Measurements from ENCODE around the gene SIM2. TPM values are rescaled to one million over a fixed set of nuclear protein-coding genes. Genes with fewer than 3 reads are reported as not detected.

The SIM2 gene
- total and polyA plus RNA-seq, 2 experiments from 2014 or later: 0.14 TPM; not detected in 1

DNA sequence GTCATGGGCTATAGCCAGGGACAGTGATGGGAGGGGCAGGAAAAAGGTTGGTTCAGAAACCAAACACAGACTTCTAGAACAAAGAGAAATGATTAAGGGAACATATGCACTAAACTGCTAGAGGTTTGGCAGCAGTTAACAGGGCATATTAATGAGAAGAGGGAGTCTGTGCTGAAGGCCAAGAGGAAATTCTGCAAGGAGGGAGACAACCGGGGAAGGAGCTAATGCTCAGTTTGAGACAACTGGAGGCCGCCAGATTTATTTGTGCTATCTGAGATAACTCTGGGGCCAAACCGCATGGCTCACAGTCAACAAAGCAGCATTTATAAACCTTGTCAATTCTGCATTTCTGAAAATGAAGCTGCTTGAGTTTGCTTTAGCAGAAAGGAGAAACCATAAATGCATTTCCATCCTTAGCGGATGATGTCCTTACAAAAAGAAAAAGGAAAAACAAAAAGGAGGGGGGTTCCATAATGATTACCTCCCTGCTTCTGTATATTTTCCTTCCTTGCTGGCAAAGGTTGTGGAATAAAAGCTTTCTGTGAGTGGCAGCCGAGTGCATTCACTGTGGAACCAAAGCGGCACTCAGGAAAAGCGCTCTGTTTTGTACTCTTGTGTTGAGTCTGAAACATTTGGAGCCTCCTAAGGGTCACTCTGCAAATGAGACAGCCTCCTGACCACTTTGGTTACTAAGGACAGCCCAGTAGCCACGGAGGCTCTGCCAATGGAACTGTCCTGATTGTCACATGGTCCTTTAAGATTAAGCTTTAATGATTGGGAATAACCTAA is 70.3 kb downstream of the SIM2 start:
- Histone ChIP-seq H4K20me1 (ENCODE audit: insufficient read depth) (no peaks in the 10 kb centered on the region), H2AFZ (no peak overlapping the region)
- no peak for TF ChIP-seq EZH2phosphoT487 (IDR thresholded peaks at IDR 0.05; ENCODE audit: insufficient read depth, low read depth)
- TF ChIP-seq EZH2 (IDR thresholded peaks at IDR 0.05; ENCODE audit: insufficient read depth, poor library complexity, severe bottlenecking): no peak

GRCh38 chr21:36773117-36773516 is 74.2 kb downstream of the SIM2 start:
- no peak for TF ChIP-seq EZH2phosphoT487 (IDR thresholded peaks at IDR 0.05; ENCODE audit: insufficient read depth, low read depth)
- TF ChIP-seq EZH2 (IDR thresholded peaks at IDR 0.05; ENCODE audit: insufficient read depth, poor library complexity, severe bottlenecking): no peak
- H3K4me3 ChIP-seq: no peak overlapping the region
- no peaks in the 10 kb centered on the region for H3K9me2 ChIP-seq (ENCODE audit: insufficient read depth)
- H3K27ac ChIP-seq: peak overlapping the region; percentile 16; the same call in 1 of the 2 replicates
- no peak overlapping the region for H2AFZ ChIP-seq
- in situ Hi-C loops (cut with MboI): no loop called here
- H3K36me3 ChIP-seq (ENCODE audit: low read depth): no peaks in the 10 kb centered on the region
- WGBS, 2 experiments (ENCODE audit: low coverage in 1 of 2, low lambda C conversion rate in 2 of 2, missing lambda C conversion rate in 2 of 2): 49 to 61% methylated on average over 5 of the region's 5 CpGs
- H3F3A ChIP-seq (ENCODE audit: insufficient read depth): peaks cover 13% of the 10 kb centered on the region; the same call in 1 of the 2 replicates
- H4K20me1 ChIP-seq (ENCODE audit: insufficient read depth): no peaks in the 10 kb centered on the region
- no peak overlapping the region for H3K9ac ChIP-seq
- DNase-seq: peak; percentile 76
- H3K9me3 ChIP-seq (ENCODE audit: low read depth): no peaks in the 10 kb centered on the region
- no peaks in the 10 kb centered on the region for H3K79me2 ChIP-seq (ENCODE audit: insufficient read depth)
- no peak overlapping the region for H3K4me2 ChIP-seq (ENCODE audit: unreplicated experiment)
- H3K27me3 ChIP-seq (replicated peaks; ENCODE audit: insufficient read depth): no peaks in the 10 kb centered on the region
- peaks cover 7% of the 10 kb centered on the region; the same call in 1 of the 2 replicates for H3K4me1 ChIP-seq (ENCODE audit: insufficient read depth)

More for the DNA sequence above, 70.3 kb downstream of the SIM2 start:
- H3K9me3 ChIP-seq (ENCODE audit: low read depth): no peaks in the 10 kb centered on the region
- no peaks in the 10 kb centered on the region for H3K36me3 ChIP-seq (ENCODE audit: low read depth)
- H3K27ac ChIP-seq: no peak overlapping the region
- no peak for DNase-seq
- no peak overlapping the region for H3K4me2 ChIP-seq (ENCODE audit: unreplicated experiment)
- no peaks in the 10 kb centered on the region for H3K79me2 ChIP-seq (ENCODE audit: insufficient read depth)
- WGBS, 2 experiments (ENCODE audit: low coverage in 1 of 2, low lambda C conversion rate in 2 of 2, missing lambda C conversion rate in 2 of 2): 80 to 84% methylated on average over 8 of the region's 8 CpGs
- peaks cover 7% of the 10 kb centered on the region; the same call in 1 of the 2 replicates for H3K4me1 ChIP-seq (ENCODE audit: insufficient read depth)
- peaks cover 13% of the 10 kb centered on the region; the same call in 1 of the 2 replicates for H3F3A ChIP-seq (ENCODE audit: insufficient read depth)
- no peak overlapping the region for H3K4me3 ChIP-seq
- no peak overlapping the region for H3K9ac ChIP-seq
- H3K9me2 ChIP-seq (ENCODE audit: insufficient read depth): no peaks in the 10 kb centered on the region
- no peaks in the 10 kb centered on the region for H3K27me3 ChIP-seq (replicated peaks; ENCODE audit: insufficient read depth)
- in situ Hi-C loops (cut with MboI): no loop called here

DNA sequence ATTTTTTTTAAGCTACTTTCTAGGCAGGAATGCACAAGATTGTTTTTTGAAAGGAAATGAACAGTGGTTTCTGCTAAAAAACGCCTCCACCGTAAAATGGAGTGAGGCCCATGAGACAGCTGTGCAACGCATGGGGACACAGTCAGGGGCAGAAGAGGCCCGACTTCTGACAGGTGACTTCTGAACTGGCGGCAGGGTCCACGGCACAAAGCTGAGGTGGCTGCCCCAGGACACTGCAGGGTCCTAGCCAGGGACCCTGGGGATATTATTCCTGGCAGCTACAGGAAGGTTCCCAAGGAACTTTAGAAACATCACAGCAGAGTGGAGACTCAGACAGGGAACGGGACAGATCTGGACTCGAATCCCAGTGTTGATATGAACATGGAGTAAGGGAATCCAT is 75.1 kb downstream of the SIM2 start:
- no peaks in the 10 kb centered on the region for H3K9me3 ChIP-seq (ENCODE audit: low read depth)
- no peak overlapping the region for H2AFZ ChIP-seq
- H3F3A ChIP-seq (ENCODE audit: insufficient read depth): peaks cover 13% of the 10 kb centered on the region; the same call in 1 of the 2 replicates
- H3K27me3 ChIP-seq (replicated peaks; ENCODE audit: insufficient read depth): no peaks in the 10 kb centered on the region
- H3K36me3 ChIP-seq (ENCODE audit: low read depth): no peaks in the 10 kb centered on the region
- H3K4me2 ChIP-seq (ENCODE audit: unreplicated experiment): no peak overlapping the region
- H4K20me1 ChIP-seq (ENCODE audit: insufficient read depth): no peaks in the 10 kb centered on the region
- 80 to 85% methylated on average over 8 of the region's 8 CpGs for WGBS, 2 experiments (ENCODE audit: low coverage in 1 of 2, low lambda C conversion rate in 2 of 2, missing lambda C conversion rate in 2 of 2)
- no peaks in the 10 kb centered on the region for H3K79me2 ChIP-seq (ENCODE audit: insufficient read depth)
- in situ Hi-C loops (cut with MboI): no loop called here
- no peak overlapping the region for H3K4me3 ChIP-seq
- no peak for TF ChIP-seq EZH2phosphoT487 (IDR thresholded peaks at IDR 0.05; ENCODE audit: insufficient read depth, low read depth)
- TF ChIP-seq EZH2 (IDR thresholded peaks at IDR 0.05; ENCODE audit: insufficient read depth, poor library complexity, severe bottlenecking): no peak
- no peaks in the 10 kb centered on the region for H3K9me2 ChIP-seq (ENCODE audit: insufficient read depth)
- no peak overlapping the region for H3K27ac ChIP-seq
- DNase-seq: no peak
- H3K4me1 ChIP-seq (ENCODE audit: insufficient read depth): peaks cover 7% of the 10 kb centered on the region; the same call in 1 of the 2 replicates
- no peak overlapping the region for H3K9ac ChIP-seq

DNA sequence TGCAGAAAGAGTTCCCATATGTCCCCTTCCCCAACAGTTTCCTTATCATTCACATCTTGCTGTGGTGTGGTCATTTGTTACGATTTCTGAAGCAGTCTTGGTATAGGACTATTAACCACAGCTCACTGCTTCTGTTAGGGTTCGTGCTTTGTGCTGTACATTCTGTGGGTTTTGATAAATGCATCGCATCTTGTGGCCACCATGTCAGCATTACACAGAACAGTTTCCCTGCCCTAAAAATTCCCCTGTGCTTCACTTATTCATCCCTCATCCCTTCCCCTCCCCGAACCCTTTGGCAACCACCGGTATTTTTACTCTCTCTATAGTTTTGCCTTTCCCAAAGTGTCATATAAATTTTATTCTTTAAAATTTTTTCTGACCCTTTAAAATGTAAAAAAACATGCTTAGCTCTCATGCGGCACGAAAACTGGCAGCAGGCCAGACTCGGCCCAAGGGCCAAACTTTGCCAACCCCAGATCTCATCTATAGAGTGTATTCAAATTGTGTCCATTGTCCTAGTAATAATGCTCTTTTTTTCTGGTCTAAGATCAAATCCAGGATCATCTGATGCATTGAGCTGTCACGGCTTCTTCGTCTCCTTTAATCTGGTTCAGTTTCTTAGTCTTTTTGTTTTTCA is 78.2 kb downstream of the SIM2 start:
- H3K79me2 ChIP-seq (ENCODE audit: insufficient read depth): no peaks in the 10 kb centered on the region
- peaks cover 7% of the 10 kb centered on the region; the same call in 1 of the 2 replicates for H3K4me1 ChIP-seq (ENCODE audit: insufficient read depth)
- WGBS, 2 experiments (ENCODE audit: low coverage in 1 of 2, low lambda C conversion rate in 2 of 2, missing lambda C conversion rate in 2 of 2): 87 to 89% methylated on average over 10 of the region's 10 CpGs
- H3K9me3 ChIP-seq (ENCODE audit: low read depth): no peaks in the 10 kb centered on the region
- no peak overlapping the region for H3K4me3 ChIP-seq
- no peak for TF ChIP-seq EZH2phosphoT487 (IDR thresholded peaks at IDR 0.05; ENCODE audit: insufficient read depth, low read depth)
- TF ChIP-seq EZH2 (IDR thresholded peaks at IDR 0.05; ENCODE audit: insufficient read depth, poor library complexity, severe bottlenecking): no peak
- no peaks in the 10 kb centered on the region for H3K9me2 ChIP-seq (ENCODE audit: insufficient read depth)
- H3K4me2 ChIP-seq (ENCODE audit: unreplicated experiment): no peak overlapping the region
- DNase-seq: no peak
- no peak overlapping the region for H2AFZ ChIP-seq
- in situ Hi-C loops (cut with MboI): no loop called here
- no peak overlapping the region for H3K9ac ChIP-seq
- H3F3A ChIP-seq (ENCODE audit: insufficient read depth): peaks cover 13% of the 10 kb centered on the region; the same call in 1 of the 2 replicates
- H3K27ac ChIP-seq: no peak overlapping the region
- H3K27me3 ChIP-seq (replicated peaks; ENCODE audit: insufficient read depth): no peaks in the 10 kb centered on the region
- H4K20me1 ChIP-seq (ENCODE audit: insufficient read depth): no peaks in the 10 kb centered on the region
- no peaks in the 10 kb centered on the region for H3K36me3 ChIP-seq (ENCODE audit: low read depth)

Measured in GM23248 (cell line).